IPS-15b (cell line): ENCODE measurements around the gene KIAA0930.

Experiments used
- H3K27me3 ChIP-seq: one replicate; pipeline ENCODE4 v1.6.1; 2013; ENCODE audit warnings: low read length; ENCODE audit not compliant: control insufficient read depth, insufficient read depth
- H3K36me3 ChIP-seq: one replicate; pipeline ENCODE4 v1.6.1; 2013; ENCODE audit warnings: low read length; ENCODE audit not compliant: control insufficient read depth, insufficient read depth
- H3K4me1 ChIP-seq: one replicate; pipeline ENCODE4 v1.6.1; 2013; ENCODE audit warnings: mild to moderate bottlenecking, low read length; ENCODE audit not compliant: control insufficient read depth, insufficient read depth
- H3K4me3 ChIP-seq: one replicate; pipeline ENCODE4 v1.5.1; 2013; ENCODE audit warnings: low read depth, low read length
- H3K9ac ChIP-seq: one replicate; pipeline ENCODE4 v1.6.1; 2013; ENCODE audit warnings: low read depth, mild to moderate bottlenecking, low read length
- H3K9me3 ChIP-seq: one replicate; pipeline ENCODE4 v1.6.1; 2013; ENCODE audit warnings: mild to moderate bottlenecking, low read length; ENCODE audit not compliant: control insufficient read depth, insufficient read depth

Gene KIAA0930

GRCh38 chr22:45201678-45202332 is 38.9 kb downstream of the KIAA0930 start:
- H3K9ac ChIP-seq = no peak overlapping the region

GRCh38 chr22:45200860-45201511 is 39.7 kb downstream of the KIAA0930 start:
- H3K9me3 ChIP-seq = no peaks in the 10 kb centered on the region
- H3K9ac ChIP-seq = no peak overlapping the region
- peaks cover 46% of the 10 kb centered on the region for H3K36me3 ChIP-seq
- no peak overlapping the region for H3K4me3 ChIP-seq
- H3K4me1 ChIP-seq = peaks cover 3% of the 10 kb centered on the region
- no peaks in the 10 kb centered on the region for H3K27me3 ChIP-seq

More at GRCh38 chr22:45201678-45202332, 38.9 kb downstream of the KIAA0930 start:
- Histone ChIP-seq H3K9me3 (no peaks in the 10 kb centered on the region), H3K36me3 (peaks cover 41% of the 10 kb centered on the region), H3K4me1 (peaks cover 3% of the 10 kb centered on the region), H3K4me3 (no peak overlapping the region), H3K27me3 (no peaks in the 10 kb centered on the region)

GRCh38 chr22:45200230-45200629 is 40.5 kb downstream of the KIAA0930 start:
- Histone ChIP-seq H3K36me3 (peaks cover 45% of the 10 kb centered on the region), H3K9ac (no peak overlapping the region), H3K4me3 (no peak overlapping the region), H3K9me3 (no peaks in the 10 kb centered on the region), H3K27me3 (no peaks in the 10 kb centered on the region), H3K4me1 (peaks cover 3% of the 10 kb centered on the region)

GRCh38 chr22:45199723-45200122 is 41.0 kb downstream of the KIAA0930 start:
- H3K4me3 ChIP-seq = no peak overlapping the region
- H3K9me3 ChIP-seq = no peaks in the 10 kb centered on the region
- no peak overlapping the region for H3K9ac ChIP-seq
- no peaks in the 10 kb centered on the region for H3K27me3 ChIP-seq
- peaks cover 3% of the 10 kb centered on the region for H3K4me1 ChIP-seq
- peaks cover 42% of the 10 kb centered on the region for H3K36me3 ChIP-seq

- Histone ChIP-seq H3K27me3 (no peaks in the 10 kb centered on the region), H3K36me3 (peaks cover 39% of the 10 kb centered on the region), H3K9me3 (no peaks in the 10 kb centered on the region), H3K9ac (no peak overlapping the region), H3K4me1 (peaks cover 3% of the 10 kb centered on the region), H3K4me3 (no peak overlapping the region)
Measured at GRCh38 chr22:45198463-45198795, 42.3 kb downstream of the KIAA0930 start.

- no peaks in the 10 kb centered on the region for H3K27me3 ChIP-seq
- H3K4me1 ChIP-seq = peaks cover 6% of the 10 kb centered on the region
- H3K9me3 ChIP-seq = no peaks in the 10 kb centered on the region
- H3K4me3 ChIP-seq = no peak overlapping the region
- H3K36me3 ChIP-seq = peaks cover 38% of the 10 kb centered on the region
- no peak overlapping the region for H3K9ac ChIP-seq
Measured at GRCh38 chr22:45197606-45198462, 42.9 kb downstream of the KIAA0930 start.

- Histone ChIP-seq H3K9ac (no peak overlapping the region), H3K36me3 (peaks cover 34% of the 10 kb centered on the region), H3K9me3 (no peaks in the 10 kb centered on the region), H3K27me3 (no peaks in the 10 kb centered on the region), H3K4me1 (peaks cover 10% of the 10 kb centered on the region), H3K4me3 (no peak overlapping the region)
Measured at GRCh38 chr22:45196926-45197605, 43.6 kb downstream of the KIAA0930 start.

GRCh38 chr22:45196308-45196707 is 44.4 kb downstream of the KIAA0930 start:
- Histone ChIP-seq H3K4me1 (peaks cover 10% of the 10 kb centered on the region), H3K36me3 (peaks cover 33% of the 10 kb centered on the region), H3K9me3 (no peaks in the 10 kb centered on the region), H3K4me3 (no peak overlapping the region), H3K9ac (no peak overlapping the region), H3K27me3 (no peaks in the 10 kb centered on the region)

- peaks cover 31% of the 10 kb centered on the region for H3K36me3 ChIP-seq
- no peak overlapping the region for H3K9ac ChIP-seq
- no peaks in the 10 kb centered on the region for H3K27me3 ChIP-seq
- no peaks in the 10 kb centered on the region for H3K9me3 ChIP-seq
- H3K4me1 ChIP-seq = peaks cover 10% of the 10 kb centered on the region
- no peak overlapping the region for H3K4me3 ChIP-seq
Measured at GRCh38 chr22:45195616-45196015, 45.1 kb downstream of the KIAA0930 start.

GRCh38 chr22:45194686-45195085 is 46.0 kb downstream of the KIAA0930 start:
- Histone ChIP-seq H3K9me3 (no peaks in the 10 kb centered on the region), H3K4me3 (no peak overlapping the region), H3K9ac (no peak overlapping the region), H3K27me3 (no peaks in the 10 kb centered on the region), H3K36me3 (peaks cover 22% of the 10 kb centered on the region), H3K4me1 (peaks cover 10% of the 10 kb centered on the region)

GRCh38 chr22:45192701-45193187 is 48.0 kb downstream of the KIAA0930 start:
- peaks cover 8% of the 10 kb centered on the region for H3K4me1 ChIP-seq
- H3K9ac ChIP-seq = no peak overlapping the region
- no peaks in the 10 kb centered on the region for H3K27me3 ChIP-seq
- H3K36me3 ChIP-seq = peaks cover 12% of the 10 kb centered on the region
- no peak overlapping the region for H3K4me3 ChIP-seq
- no peaks in the 10 kb centered on the region for H3K9me3 ChIP-seq
